Osteocyte (in vitro differentiated cells): ENCODE results near the gene ADCK2. TPM values are rescaled to one million over a fixed set of nuclear protein-coding genes. Genes with fewer than 3 reads are reported as not detected.
A peak's percentile ranks its signal among the peaks of the same experiment; 100 is the strongest.
"Not testable (repeated sequence)": the region's sequence is repeated elsewhere in the genome, so short reads cannot be mapped to it uniquely, and the experiment has no call there.

ENCODE experiments used
- DNase-seq: peaks from one replicate; pipeline ENCODE4 v3.0.0; 2021; ENCODE audit warnings: mixed read lengths; ENCODE audit not compliant: unreplicated experiment; ENCODE audit errors: extremely low spot score
- H3K27ac Mint-ChIP-seq: one replicate; pipeline ENCODE4 v1.8.0; 2021; ENCODE audit warnings: mild to moderate bottlenecking, mixed read lengths; ENCODE audit not compliant: unreplicated experiment
- H3K27me3 Mint-ChIP-seq: one replicate; pipeline ENCODE4 v1.8.0; 2021; ENCODE audit warnings: mixed read lengths; ENCODE audit not compliant: unreplicated experiment
- H3K36me3 Mint-ChIP-seq: one replicate; pipeline ENCODE4 v1.8.0; 2021; ENCODE audit warnings: mixed read lengths; ENCODE audit not compliant: unreplicated experiment
- H3K4me1 Mint-ChIP-seq: one replicate; pipeline ENCODE4 v1.8.0; 2021; ENCODE audit warnings: mixed read lengths; ENCODE audit not compliant: unreplicated experiment
- H3K4me3 Mint-ChIP-seq: one replicate; pipeline ENCODE4 v1.8.0; 2021; ENCODE audit warnings: mild to moderate bottlenecking, moderate library complexity, mixed read lengths; ENCODE audit not compliant: unreplicated experiment
- H3K9me3 Mint-ChIP-seq: one replicate; pipeline ENCODE4 v1.8.0; 2021; ENCODE audit warnings: mixed read lengths; ENCODE audit not compliant: unreplicated experiment
- total RNA-seq: library from RNA; stranded (reverse); gene quantifications from 2 replicates; pipeline ENCODE4 v1.2.1, GENCODE V29; 2021
- TF ChIP-seq, protein P1 (sequence below): fragments of 200-600 bp; sonication (generic); IDR thresholded peaks from 2 replicates; pipeline ENCODE4 v1.5.0; 2021; ENCODE audit warnings: antibody characterized with exemption, mild to moderate bottlenecking, moderate library complexity

Gene ADCK2
- total RNA-seq, 1 donor from 2014 or later: 25.7 TPM

DNA sequence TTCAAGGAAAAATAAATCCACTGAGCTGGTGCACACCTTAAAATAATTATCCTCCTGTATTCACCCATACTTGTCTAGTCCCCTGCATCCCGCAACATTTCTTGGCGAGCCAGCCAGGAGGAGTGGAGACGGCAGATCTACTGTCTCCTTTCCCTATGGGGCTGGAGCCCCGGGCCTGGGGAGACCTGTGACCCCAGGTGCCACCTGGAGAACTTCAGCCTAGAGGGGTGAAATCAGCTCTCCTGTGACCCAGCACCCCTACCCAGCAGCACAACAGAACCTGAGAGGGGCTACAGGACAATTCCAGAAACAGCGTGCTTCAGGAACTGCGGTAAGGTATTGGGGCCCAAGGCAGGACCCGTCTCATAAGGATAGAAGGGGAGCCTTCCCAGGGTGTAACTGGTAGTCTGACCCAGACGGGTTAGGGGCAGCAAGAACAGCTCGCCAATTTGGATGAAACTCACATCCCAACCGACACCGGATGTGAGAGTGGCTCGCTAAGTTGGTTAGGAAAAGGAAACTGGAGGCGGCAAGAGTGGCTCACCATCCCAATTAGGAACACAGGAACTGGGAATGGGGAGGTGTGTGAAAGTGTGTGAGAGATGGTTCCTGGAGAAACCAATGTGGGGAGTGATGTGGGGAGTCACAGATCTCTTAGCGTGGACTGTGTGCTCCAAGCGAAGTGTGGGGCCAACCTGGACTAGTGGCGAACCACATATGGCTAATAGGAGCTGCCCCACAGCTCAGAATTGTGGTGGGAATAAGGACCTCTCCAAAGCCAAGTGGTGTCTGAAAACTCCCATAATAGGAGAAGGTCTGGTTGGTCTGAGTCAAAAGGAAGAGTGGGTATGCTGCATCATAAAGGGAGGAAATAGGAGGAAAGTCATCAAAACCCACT lies 17.0 kb upstream of the ADCK2 start:
- no peak for DNase-seq
- peak overlapping the region; percentile 98 for H3K27ac Mint-ChIP-seq
- peak overlapping the region; percentile 73 for H3K4me3 Mint-ChIP-seq
- no peaks in the 10 kb centered on the region for H3K36me3 Mint-ChIP-seq
- H3K4me1 Mint-ChIP-seq: peaks cover 33% of the 10 kb centered on the region
- TF ChIP-seq, protein P1, sequence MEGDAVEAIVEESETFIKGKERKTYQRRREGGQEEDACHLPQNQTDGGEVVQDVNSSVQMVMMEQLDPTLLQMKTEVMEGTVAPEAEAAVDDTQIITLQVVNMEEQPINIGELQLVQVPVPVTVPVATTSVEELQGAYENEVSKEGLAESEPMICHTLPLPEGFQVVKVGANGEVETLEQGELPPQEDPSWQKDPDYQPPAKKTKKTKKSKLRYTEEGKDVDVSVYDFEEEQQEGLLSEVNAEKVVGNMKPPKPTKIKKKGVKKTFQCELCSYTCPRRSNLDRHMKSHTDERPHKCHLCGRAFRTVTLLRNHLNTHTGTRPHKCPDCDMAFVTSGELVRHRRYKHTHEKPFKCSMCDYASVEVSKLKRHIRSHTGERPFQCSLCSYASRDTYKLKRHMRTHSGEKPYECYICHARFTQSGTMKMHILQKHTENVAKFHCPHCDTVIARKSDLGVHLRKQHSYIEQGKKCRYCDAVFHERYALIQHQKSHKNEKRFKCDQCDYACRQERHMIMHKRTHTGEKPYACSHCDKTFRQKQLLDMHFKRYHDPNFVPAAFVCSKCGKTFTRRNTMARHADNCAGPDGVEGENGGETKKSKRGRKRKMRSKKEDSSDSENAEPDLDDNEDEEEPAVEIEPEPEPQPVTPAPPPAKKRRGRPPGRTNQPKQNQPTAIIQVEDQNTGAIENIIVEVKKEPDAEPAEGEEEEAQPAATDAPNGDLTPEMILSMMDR: no peak
- no peaks in the 10 kb centered on the region for H3K27me3 Mint-ChIP-seq
- H3K9me3 Mint-ChIP-seq: no peaks in the 10 kb centered on the region

DNA sequence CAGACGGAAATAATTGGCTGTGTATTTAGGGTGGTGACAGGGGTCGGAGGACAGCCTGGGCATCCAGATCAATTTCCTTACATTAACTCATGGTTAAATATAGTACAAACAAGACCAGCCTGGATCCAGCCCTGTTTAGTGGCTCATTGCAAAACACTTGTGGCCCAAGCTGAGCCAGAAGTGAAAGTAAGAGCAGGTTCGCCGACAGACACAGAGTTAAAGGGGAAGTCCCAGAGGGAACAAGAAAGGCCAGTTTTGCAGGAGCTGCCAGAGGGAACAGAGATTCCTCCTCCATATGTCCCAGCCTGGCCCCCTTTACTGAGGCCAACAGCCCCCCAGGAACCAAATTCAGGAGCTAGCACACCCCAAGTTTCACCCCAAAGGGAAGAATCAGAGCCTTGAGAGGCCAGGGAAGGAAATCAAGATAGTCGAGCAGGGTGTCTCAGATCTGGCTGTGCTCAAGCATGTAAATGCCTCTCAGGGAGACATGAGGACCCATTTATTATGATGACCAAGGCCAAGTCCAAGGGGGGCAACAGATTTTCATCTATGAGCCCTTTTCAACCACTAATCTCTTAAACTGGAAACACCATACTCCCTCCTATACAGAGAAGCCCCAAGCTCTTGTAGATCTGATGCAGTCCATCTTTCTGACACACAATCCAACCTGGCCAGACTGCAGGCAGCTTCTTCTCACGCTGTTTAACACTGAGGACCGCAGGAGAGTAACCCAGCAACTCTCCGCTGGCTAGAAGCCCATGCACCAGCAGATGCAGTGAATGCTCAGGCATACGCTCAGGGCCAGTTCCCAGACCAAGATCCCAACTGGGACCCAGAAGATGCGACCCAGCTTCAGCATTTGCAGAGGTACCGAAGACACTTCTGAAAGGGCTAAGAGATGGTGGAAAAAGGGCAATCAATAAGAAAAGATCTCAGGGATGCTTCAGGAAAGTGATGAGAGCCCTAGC lies 15.9 kb upstream of the ADCK2 start:
- H3K4me1 Mint-ChIP-seq: peaks cover 32% of the 10 kb centered on the region
- H3K27me3 Mint-ChIP-seq: no peaks in the 10 kb centered on the region
- H3K27ac Mint-ChIP-seq: peak overlapping the region; percentile 98
- peak overlapping the region; percentile 73 for H3K4me3 Mint-ChIP-seq
- H3K36me3 Mint-ChIP-seq: no peaks in the 10 kb centered on the region
- DNase-seq: no peak
- TF ChIP-seq, protein P1: no peak
- H3K9me3 Mint-ChIP-seq: no peaks in the 10 kb centered on the region

DNA sequence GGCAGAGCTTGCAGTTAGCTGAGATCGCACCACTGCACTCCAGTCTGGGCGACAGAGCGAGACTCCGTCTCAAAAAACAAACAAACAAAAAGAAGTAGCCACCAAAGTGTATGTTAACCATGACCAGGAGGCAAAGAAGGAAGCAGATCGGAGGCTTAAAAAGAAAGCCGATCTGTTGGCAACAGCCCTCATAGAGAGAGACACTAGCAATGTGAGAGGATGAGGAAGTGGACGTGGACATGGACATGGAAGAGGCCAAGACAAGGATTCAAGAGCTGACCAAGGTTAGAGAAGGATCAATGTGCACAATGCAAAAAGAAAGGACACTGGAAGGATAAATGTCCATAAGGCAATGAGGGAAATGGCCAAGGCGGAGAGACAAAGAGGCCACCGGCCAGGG lies 14.9 kb upstream of the ADCK2 start:
- Mint-ChIP-seq H3K27me3 (no peaks in the 10 kb centered on the region), H3K27ac (no peak overlapping the region), H3K4me3 (no peak overlapping the region), H3K36me3 (no peaks in the 10 kb centered on the region), H3K4me1 (peaks cover 29% of the 10 kb centered on the region), H3K9me3 (no peaks in the 10 kb centered on the region)
- TF ChIP-seq, protein P1: no peak
- DNase-seq: no peak

DNA sequence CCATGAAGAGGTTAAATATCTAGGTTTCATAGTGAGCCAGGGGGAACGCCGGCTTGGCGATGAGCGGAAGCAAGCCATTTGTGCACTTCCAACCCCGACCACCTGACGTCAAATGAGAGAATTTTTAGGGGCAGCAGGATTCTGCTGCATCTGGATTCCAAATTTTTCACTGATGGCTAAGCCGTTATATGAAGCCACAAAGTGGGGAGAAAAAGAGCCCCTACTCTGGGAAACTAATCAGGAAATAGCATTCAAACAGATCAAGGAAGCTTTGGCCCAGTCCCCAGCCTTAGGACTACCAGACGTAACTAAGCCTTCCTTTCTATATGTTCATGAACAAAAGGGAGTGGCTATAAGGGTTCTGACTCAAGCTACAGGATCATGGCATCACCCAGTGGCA lies 12.9 kb upstream of the ADCK2 start:
- H3K4me1 Mint-ChIP-seq: peaks cover 26% of the 10 kb centered on the region
- DNase-seq: no peak
- H3K4me3 Mint-ChIP-seq: no peak overlapping the region
- no peaks in the 10 kb centered on the region for H3K27me3 Mint-ChIP-seq
- no peaks in the 10 kb centered on the region for H3K36me3 Mint-ChIP-seq
- TF ChIP-seq, protein P1: no peak
- H3K9me3 Mint-ChIP-seq: no peaks in the 10 kb centered on the region
- H3K27ac Mint-ChIP-seq: no peak overlapping the region

DNA sequence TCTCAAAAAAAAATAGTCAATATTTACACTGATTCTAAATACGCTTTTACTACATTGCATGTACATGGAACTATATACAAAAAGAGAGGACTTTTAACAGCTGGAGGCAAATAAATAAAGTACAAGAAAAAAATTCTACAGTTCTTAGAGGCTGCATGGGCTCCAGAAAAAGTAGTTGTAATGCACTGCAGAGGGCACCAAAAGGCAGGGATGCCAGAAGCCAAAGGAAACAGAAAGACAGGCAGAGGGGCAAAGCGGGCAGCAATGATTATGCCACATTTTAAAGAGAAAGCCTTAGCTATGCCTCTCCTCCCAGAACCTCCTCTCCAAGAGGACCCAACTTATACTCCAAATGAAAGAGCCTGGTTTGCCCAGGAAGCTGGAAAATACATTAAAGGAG lies 11.6 kb upstream of the ADCK2 start:
- no peak for DNase-seq
- TF ChIP-seq, protein P1: peak; percentile 62
- H3K36me3 Mint-ChIP-seq: no peaks in the 10 kb centered on the region
- no peaks in the 10 kb centered on the region for H3K9me3 Mint-ChIP-seq
- H3K4me3 Mint-ChIP-seq: no peak overlapping the region
- H3K27ac Mint-ChIP-seq: peak overlapping the region; percentile 13
- no peaks in the 10 kb centered on the region for H3K27me3 Mint-ChIP-seq
- peaks cover 20% of the 10 kb centered on the region for H3K4me1 Mint-ChIP-seq

DNA sequence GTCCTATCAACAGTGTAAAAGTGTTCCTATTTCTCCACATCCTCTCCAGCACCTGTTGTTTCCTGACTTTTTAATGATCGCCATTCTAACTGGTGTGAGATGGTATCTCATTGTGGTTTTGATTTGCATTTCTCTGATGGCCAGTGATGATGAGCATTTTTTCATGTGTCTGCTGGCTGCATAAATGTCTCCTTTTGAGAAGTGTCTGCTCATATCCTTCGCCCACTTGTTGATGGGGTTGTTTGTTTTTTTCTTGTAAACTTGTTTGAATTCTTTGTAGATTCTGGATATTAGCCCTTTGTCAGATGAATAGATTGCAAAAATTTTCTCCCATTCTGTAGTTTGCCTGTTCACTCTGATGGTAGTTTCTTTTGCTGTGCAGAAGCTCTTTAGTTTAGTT lies 9.8 kb upstream of the ADCK2 start:
- not testable (repeated sequence) for DNase-seq, H3K36me3 Mint-ChIP-seq, H3K4me3 Mint-ChIP-seq, H3K27ac Mint-ChIP-seq, H3K9me3 Mint-ChIP-seq, H3K27me3 Mint-ChIP-seq
- H3K4me1 Mint-ChIP-seq: peaks cover 23% of the 10 kb centered on the region
